Lower lobe of right lung (tissue), 2 donors: ENCODE results near the gene FOXD4L4. TPM values are rescaled to one million over a fixed set of nuclear protein-coding genes. Genes with fewer than 3 reads are reported as not detected.
"Not testable (repeated sequence)": the region's sequence is repeated elsewhere in the genome, so short reads cannot be mapped to it uniquely, and the experiment has no call there.

Experiments used
- ATAC-seq, 2 donors: fragments of 200-7000 bp; cut with Tn5 transposase; one replicate each; pipeline ENCODE4 v1.9.1; 2020 to 2022; ENCODE audit warnings: mild to moderate bottlenecking in 2 of 2, moderate library complexity in 2 of 2
- DNase-seq: peaks from one replicate; pipeline ENCODE4 v3.0.0-alpha.2; 2020
- H3K27ac ChIP-seq: fragments of 200-600 bp; one replicate; pipeline ENCODE4 v1.8.0; 2022
- H3K27me3 ChIP-seq: fragments of 200-600 bp; one replicate; pipeline ENCODE4 v1.8.0; 2022; ENCODE audit warnings: low read depth
- H3K36me3 ChIP-seq: fragments of 200-600 bp; one replicate; pipeline ENCODE4 v1.8.0; 2022; ENCODE audit warnings: mild to moderate bottlenecking
- H3K4me1 ChIP-seq: fragments of 200-600 bp; one replicate; pipeline ENCODE4 v1.8.0; 2022
- H3K4me3 ChIP-seq: fragments of 200-600 bp; one replicate; pipeline ENCODE4 v1.8.0; 2022; ENCODE audit warnings: mild to moderate bottlenecking
- H3K9me3 ChIP-seq: fragments of 200-600 bp; one replicate; pipeline ENCODE4 v1.8.0; 2022
- intact Hi-C: fragments of 100-400 bp; cut with DNase I; formaldehyde crosslinking; loops from one replicate; pipeline ENCODE4 v1.11.0; 2022
- long read RNA-seq: library from polyadenylated mRNA; unstranded; transcript quantifications from one replicate; pipeline ENCODE4 v2.0.0, GENCODE V29; 2021
- total RNA-seq: library from RNA; stranded (reverse); fragmentation: NEBNext Ultra II Directional; extraction: Animal tissue kit (Norgen Biotek cat#: 25700); gene quantifications from one replicate; pipeline ENCODE4 v1.2.1, GENCODE V29; 2021
- donor health status: DM: no; HTN: yes; CAD: no; lungs with severe emphysema.

Gene FOXD4L4
- 0.77 TPM for total RNA-seq
- long read RNA-seq = 0 reads

GRCh38 chr9:65737096-65737564 lies at the start of gene FOXD4L4:
TSS of gene FOXD4L4 (plus strand) at chr9:65737146. CDS start at chr9:65737146, 0 bp downstream.
- H3K27ac ChIP-seq, ATAC-seq, H3K4me3 ChIP-seq, H3K36me3 ChIP-seq, H3K27me3 ChIP-seq, H3K9me3 ChIP-seq, intact Hi-C loops, H3K4me1 ChIP-seq: not testable (repeated sequence)
- DNase-seq = peak; percentile 32

- H3K9me3 ChIP-seq, H3K27ac ChIP-seq, intact Hi-C loops, H3K36me3 ChIP-seq, H3K4me3 ChIP-seq, H3K27me3 ChIP-seq, ATAC-seq, H3K4me1 ChIP-seq: not testable (repeated sequence)
- peak; percentile 32 for DNase-seq
These were observed 33.4 kb upstream of the FOXD4L4 start for GRCh38 chr9:65703550-65703949.

GRCh38 chr9:65714445-65714844 lies 22.5 kb upstream of the FOXD4L4 start:
- H3K4me3 ChIP-seq, H3K27me3 ChIP-seq, H3K4me1 ChIP-seq, intact Hi-C loops, H3K9me3 ChIP-seq, DNase-seq, H3K27ac ChIP-seq, ATAC-seq, H3K36me3 ChIP-seq: not testable (repeated sequence)

GRCh38 chr9:65738133-65738532 lies 1.2 kb downstream of the FOXD4L4 start:
- H3K27me3 ChIP-seq, H3K9me3 ChIP-seq, intact Hi-C loops, H3K36me3 ChIP-seq, H3K4me3 ChIP-seq, H3K27ac ChIP-seq, H3K4me1 ChIP-seq, DNase-seq: not testable (repeated sequence)
- ATAC-seq = peak in 1 of 2 donors; percentile 32

Other genes with a start within 250 kb of the FOXD4L4 start
- 41.3 TPM for gene ZNG1E, start 61.2 kb upstream of the FOXD4L4 start, total RNA-seq